GM18520 (cell line): ENCODE data around the gene LRRC75A.
A peak's percentile ranks its signal among the peaks of the same experiment; 100 is the strongest.
"Not testable (repeated sequence)": the region's sequence is repeated elsewhere in the genome, so short reads cannot be mapped to it uniquely, and the experiment has no call there.

Experiments used
- ATAC-seq: cut with Tn5 transposase; IDR thresholded peaks from one replicate; pipeline ENCODE4 v1.9.1; 2021; ENCODE audit not compliant: unreplicated experiment

LRRC75A gene

DNA sequence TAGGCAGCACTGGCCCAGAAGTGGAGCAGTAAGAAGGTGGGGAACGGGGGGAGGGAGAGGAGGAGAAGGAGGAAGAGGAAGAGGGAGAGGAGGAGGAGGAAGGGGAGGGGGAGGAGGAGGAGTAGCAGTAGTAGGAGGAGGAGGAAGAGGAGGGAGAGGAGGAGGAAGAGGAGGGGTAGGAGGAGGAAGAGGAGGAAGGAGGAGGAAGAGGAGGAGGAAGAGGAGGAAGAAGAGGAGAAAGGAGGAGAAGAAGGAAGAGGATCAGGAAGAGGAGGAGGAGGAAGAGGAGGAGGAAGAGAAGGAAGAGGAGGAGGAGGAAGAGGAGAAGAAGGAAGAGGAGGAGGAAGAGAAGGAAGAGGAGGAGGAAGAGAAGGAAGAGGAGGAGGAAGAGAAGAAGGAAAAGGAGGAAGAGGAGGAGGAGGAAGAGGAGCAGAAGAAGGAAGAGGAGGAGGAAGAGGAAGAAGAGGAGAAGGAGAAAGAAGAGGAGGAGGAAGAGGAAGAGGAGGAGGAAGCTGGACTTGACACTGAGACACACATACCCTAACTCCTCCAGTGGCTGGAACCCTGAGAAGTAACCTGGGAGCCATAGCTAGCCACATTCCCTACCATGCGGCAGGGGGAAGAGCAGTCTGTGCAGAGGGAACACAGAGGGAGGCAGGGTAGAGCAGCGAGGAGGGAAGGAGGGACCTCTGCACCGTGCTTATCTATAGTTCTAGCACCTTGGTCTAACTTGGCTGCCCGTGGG is 35.8 kb downstream of the LRRC75A start:
- no peak for ATAC-seq

DNA sequence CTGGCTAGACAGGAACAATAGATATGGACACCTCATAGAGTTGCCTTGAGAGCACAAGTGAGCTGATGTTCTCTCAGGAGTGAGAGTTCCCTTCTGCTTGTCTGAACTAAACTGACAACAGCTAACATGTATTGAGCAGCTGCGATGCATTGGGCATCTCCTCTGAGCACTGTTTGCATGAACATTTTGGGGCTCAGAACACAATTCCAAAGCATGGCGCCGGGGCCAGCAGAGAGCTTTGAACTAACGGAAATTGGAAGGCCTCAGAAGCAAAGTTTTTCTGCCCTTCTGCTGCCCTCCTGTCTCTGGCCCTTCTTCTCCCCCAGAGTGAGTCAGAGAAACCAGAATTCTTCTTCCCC is 38.5 kb downstream of the LRRC75A start:
- no peak for ATAC-seq

DNA sequence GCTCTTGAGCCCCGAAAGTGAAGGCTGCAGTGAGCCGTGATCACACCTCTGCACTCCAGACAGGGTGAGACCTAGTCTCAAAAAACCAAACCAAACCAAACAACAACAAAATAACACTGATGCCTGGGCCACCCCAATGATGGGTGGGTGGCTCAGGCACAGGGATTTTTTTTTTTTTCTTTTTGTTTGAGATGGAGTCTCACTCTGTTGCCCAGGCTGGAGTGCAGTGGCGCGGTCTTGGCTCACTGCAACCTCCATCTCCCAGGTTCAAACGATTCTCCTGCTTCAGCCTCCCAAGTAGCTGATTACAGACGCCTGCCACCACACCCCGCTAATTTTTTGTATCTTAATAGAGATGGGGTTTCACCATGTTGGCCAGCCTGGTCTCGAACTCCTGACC is 39.7 kb downstream of the LRRC75A start:
- ATAC-seq: not testable (repeated sequence)

DNA sequence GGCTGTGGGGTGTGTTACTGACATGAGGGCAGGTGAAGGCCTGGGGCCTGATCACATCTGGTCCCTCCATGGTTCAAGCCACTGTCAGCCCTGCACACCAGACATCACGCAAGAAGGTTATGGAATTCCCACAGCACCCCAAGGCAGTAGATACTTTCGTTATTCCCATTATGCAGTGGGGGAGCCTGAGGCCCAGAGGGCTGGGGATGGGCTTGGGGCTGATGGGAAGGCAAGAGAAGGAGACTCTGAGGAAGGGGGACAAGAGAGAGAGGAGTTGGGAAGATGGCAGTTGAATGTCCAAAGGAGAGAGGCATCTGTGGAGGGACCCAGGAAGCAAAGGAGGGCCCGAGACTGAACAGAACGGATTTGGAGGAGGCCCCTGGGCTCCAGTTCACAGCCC is 42.0 kb downstream of the LRRC75A start:
- ATAC-seq: no peak

DNA sequence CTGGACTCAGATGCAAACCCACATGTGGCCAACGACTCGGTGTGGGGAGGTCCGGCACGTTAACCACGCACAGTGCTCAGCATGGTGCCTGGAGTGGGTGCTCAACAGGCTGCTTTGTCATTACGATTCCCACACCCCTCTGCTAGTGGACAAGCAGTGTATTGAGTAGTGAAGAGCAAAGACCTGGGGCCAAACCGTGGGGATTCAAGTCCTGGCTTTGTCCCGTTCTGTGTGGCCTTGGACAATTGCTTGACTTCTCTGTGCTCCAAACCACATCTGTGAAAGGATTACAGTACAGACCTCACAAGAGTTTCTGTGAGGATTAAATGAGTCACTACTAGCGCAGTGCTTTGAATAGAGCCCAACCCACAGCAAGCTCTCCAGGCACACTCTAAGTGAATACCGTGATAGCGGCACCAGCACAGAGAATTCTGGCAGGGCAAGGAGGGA is 42.8 kb downstream of the LRRC75A start:
- no peak for ATAC-seq

DNA sequence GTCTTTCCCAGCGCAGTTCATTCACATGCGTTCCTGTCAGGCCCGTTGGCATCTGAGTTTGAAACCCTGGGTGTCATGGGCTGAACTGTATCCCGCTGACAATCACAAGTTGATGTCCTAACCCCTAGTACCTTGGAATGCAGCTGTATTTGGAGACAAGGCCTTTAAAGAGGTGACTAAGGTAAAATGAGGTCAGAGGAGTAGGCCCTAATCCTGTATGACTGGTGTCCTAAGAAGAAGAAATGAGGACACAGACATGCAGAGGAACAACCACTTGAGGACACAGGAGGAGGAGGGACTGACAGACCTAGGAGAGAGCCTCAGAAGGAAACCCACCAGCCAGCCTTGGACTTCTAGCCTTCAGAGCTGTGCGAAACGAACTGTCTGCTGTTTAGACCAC is 43.5 kb downstream of the LRRC75A start:
- no peak for ATAC-seq

DNA sequence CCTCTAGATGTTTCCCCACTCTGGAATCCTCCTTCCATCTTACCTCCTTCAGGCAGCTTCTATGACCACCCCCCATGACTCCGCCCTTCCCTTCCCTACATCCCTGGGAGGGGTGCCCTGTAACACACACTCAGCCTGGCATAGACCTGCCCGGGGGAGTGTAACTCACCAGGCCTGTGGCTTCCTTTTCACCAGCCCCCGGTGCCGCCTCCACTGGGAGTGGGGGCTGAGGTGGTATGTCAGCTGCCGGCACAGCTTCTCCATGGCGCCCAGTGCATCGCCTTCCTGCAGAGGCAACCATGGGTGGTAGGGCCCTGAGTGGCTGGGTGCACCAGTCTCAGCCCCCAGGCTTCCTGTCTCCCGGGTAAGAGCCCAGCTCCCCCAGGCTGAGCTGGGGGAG is 44.3 kb downstream of the LRRC75A start:
- no peak for ATAC-seq

DNA sequence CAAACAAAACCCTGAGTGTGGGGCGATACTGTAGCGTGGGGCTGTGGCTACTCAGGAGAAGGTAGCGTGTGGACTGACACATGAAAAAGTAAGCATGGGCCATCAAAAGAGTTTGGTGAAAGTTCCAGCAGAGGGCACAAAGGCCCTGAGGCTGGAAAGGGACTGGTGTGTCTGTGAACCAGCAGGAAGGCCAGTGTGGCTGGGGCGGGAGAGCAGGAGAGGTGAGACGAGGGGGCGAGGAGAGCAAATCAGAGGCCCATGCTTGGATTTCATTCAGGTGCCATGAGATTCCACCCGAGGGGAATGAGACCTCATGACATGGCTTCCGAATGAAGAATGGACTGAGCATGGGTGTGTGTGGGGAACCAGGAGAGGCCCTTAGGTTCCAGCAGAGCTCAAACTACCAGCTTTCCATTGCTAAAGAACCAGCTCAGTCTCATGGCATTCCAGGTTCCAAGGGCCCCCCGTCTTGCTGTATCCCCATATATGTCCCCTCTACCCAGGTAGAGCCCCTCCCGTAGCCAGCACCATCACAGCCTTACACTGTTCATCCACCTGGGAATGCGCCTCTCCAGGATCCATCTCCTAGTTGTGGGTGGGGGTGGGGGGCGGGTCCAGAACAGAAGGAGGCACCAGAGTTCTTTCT is 45.5 kb downstream of the LRRC75A start:
- ATAC-seq: no peak

DNA sequence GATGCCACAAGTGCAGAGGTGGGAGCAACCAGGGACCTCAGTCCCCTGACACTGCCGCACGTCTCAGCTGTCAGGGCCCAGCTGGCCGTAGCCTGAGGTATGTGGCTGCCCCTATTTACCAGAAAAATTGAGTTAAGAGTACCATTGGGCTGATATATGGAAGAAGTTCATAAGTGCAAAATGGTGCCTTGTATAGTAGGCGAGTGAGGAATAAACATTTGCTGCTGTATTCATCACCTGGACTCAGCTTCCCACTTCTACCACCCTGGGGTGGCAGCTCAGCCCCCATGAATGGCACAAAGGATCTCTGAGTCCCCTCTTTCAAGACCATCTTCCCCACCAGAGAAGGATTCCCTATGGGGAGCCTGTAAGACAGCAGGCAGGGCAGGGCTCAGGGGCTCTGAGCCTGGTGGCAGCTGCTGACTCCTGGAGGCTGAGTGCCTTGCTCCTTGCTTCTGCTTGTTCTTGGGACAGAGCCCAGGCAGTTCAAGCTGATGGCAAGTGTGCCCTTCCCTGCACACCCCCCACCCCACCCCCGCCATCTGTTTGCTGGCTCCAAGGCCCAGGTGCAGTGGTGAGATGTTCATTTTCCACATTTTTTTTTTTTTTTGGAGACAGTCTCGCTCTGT is 47.6 kb downstream of the LRRC75A start:
- ATAC-seq: no peak

DNA sequence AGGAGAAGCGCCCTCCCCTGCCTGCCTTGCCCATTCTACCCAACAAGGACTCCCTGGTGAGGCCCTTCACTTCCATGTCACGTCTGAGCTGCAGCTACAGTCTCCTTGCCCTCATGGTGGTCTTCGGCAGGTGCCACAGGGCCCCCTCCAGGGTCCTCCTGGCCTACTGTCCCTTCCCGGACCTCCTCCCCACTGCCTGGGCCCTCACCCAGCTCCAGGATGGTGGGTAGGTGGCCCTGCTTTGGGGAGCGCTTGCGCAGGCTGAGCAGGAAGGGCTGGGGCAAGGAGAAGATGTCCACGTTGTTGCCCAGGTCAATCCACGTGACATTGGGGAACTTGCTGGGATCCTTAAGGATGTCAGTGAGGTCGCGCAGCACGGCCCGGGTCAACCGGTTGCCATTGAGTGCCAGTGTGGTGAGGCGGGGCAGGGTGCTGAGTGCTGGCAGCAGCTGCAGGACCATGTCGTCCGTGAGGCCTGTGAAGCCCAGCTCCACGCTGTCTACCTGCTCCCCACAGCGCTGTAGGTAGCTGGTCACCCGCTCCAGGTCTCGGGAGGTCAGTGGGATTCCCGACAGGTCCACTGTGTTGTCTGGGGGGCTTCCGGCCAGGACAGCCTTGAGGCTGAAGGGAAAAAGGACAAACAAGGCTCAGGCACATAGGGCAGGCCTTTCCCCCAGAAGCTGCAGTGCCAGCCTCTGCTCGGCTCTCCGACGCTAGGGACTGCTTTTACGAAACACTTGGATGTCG is 48.3 kb downstream of the LRRC75A start:
- ATAC-seq: no peak

DNA sequence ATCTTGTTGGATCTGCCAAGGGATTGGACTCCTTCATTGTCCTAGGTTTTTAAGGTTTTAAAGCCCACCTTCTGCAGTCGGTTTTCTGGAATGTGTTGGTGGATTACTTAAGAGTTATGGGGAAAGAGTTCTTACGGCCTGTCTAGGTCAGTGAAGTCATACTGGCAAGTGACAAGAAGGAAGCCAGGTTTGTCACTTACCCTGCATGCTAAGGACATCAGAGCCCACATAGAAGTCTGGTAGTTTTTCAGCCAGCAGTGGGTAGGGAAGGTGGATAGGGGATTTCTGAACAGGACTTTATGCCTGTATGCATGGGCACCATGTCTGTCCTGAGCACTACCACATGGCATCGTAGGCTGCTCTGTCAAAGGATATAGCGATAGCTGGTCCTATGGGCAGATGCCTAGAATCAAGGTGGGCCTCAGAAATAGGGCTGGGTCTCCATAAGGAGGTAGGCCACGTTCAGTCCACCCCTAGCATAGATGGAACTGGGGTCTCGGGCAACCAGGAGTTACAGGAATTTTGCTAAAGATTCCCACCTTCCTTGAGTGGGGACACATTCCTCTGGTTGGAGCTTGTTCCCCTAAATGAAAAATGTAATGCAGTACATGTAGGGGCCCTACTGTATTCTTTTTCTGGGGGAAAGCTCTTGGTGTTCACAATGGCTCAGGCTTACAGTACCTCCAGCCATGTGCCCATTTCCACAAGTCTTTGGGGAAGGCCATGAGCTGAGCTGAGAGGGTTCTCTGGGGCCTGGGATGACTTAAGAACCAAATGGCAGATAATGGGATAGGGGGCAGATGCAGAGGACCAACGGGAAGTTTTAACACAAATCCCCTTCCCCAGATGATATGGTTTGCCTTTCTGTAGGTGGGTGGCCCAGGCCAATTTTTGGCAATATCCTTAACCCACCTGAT is 49.1 kb downstream of the LRRC75A start:
- no peak for ATAC-seq

DNA sequence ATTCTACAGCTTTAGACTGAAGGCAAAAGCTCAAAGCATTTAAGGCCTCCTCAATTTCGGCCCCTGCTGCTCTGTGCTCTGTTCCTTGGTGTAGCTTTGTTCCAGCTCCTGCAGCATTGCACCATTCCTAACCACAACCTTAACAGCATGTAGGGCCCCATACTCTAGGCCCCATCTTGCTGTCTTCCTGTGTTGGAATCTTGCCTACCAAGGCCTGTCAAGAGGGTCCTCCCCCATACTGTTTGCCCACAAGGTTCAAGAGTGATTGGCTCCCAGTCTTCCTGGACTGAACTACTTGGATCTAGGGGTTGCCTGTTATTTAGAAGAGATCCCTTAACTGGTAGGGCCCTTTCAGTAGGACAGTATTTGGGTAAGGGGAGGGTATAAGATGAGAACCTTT is 49.9 kb downstream of the LRRC75A start:
- no peak for ATAC-seq

DNA sequence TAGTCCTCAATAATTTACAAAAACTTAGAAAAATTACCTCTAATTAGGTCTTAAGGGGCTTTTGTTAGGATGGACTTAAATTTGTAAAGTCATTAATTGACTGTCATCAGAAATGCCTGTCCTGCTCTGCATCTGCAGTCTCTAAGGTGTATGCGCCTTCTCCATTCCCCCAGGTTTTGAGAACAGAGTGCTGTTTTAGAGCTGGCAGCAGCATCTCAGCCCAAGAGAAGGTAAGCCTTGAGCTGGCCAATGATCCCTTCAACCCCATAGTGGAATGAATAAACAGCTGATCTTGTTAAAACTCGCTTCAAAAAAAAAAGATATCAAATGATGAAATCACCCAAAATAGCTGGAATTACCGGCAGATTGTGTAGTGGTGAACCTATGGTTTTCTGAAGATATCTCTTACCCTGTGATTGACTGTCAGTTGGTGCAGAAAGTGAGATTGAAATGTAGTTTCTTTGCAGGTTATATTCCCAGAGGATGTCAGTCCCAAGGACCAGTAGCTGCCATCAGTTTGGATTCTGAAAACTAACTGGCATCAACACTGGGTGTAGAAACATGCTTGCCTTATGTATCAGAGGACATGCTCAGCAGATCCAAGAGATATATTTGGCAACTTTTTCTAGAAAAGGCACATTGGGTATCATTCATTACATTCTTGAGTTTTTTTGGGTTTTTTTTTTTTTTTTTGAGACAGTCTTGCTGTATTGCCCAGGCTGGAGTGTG is 50.9 kb downstream of the LRRC75A start:
- ATAC-seq: no peak

DNA sequence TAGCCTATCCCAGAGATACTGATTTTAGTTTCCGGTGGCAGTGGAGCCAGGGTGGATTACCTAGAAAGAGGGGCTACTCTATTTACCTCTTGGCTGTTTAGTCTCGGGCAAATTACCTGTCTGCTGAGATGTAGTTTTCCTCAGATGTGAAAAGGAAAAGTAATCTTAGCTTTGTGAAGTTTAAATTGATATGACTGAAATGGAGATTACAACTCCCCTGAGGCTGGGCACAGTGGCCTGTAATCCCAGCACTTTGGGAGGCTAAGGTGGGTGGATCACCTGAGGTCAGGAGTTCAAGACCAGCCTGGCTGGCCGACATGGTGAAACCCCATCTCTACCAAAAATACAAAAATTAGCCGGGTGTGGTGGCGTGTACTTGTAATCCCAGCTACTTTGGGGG is 51.6 kb downstream of the LRRC75A start:
- ATAC-seq: not testable (repeated sequence)

DNA sequence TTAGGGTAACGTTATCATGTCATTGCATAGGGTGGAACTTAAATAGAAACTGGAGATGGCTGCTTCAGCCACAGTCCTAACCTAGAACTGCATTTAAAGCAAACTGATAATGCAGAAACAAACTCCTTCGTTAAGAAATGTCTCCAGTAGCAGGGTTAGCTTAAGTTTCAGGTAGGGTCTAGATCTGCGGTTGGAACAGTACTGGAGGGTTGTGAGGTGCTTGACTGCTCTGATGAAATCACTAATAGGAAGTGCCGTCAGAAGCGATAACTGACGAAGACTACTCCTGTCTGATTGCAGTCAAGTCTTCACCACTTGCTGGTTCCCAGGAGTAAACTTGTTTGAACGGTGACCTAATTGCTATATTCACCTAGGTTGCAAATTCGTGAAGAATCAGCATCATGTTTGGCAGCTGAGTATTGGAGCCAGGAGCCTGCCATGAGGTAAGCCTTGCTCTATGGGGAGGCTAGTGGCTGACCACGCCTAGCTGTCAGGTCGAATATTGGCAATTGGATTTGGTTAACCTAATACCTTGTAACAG is 52.1 kb downstream of the LRRC75A start:
- ATAC-seq: no peak

DNA sequence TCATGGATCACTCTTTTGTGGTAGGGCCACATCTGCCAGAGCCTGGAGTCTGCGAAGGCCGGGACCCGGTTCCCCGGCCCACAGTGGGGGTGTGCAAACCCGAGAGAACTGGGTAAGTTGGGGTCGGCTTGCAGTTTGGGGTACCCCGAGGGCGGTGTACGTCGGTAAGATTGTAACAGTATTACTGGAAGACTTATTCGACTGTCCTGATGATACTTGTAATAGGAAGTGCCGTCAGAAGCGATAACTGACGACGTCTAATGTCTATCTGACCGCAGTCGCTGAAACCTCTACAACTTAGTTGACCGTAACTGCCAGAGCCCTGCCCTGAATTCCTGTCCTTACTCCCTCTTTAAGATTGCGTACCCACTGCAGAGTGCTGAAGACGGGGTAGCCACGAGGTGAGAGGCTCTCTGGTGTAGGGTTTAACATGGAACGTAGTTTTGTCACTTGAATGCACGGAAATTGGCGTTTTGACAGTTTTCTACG is 52.6 kb downstream of the LRRC75A start:
- no peak for ATAC-seq

DNA sequence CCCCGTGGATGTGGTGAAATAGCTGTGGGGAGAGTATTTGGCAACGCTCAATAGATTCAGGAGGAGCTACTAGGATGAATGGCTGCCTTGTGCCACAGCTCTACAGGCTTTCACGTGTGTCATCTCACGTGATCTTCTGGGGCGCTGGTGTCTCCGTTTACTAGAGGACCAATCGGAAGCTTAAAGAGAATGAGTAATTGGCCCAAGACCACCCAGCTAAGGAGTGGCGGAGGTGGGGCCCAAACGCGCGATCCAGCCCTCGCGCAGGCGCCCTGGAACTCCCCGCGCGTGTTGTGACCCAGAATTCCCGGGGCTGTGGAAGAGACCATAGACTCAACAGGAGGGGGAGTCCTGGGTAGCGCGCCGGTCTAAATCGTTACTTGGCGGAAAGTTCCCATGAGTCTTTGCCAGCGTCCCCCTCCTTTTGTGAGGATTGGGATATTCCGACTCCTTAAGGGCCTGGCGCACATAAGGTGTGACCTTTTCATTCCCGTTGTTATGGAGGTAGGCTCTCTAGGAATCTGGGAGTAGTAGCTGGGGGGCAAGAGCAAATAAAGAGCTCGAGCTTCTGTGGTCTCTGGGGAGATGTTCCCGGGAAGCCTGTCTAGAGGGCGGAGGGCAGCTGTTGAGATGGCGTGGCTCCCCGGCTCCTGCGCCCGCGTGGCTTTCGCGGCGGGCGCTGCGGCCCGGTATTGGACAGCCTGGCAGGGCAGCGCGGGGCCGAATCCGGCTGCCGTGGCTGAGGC is 53.3 kb downstream of the LRRC75A start:
- ATAC-seq: peak; percentile 57

DNA sequence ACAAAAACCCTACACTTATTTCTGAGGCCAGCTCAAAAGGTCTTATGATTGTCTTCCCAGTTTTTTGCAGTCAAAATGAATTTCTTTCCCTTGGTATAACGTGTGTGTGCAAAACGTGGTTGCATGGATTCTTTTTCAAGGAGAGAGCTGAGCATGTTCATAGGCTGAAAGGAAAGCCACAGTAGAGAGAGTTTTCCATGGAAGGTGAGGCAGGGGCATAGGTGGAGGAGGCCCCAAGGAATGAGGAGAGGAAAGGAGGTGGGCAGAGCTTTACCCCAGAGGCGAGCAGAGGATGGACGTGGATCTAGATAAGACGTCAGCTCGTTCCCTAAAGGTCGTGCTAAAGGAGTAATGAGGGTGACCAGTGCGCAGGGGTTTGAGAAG is 53.8 kb downstream of the LRRC75A start:
- no peak for ATAC-seq

DNA sequence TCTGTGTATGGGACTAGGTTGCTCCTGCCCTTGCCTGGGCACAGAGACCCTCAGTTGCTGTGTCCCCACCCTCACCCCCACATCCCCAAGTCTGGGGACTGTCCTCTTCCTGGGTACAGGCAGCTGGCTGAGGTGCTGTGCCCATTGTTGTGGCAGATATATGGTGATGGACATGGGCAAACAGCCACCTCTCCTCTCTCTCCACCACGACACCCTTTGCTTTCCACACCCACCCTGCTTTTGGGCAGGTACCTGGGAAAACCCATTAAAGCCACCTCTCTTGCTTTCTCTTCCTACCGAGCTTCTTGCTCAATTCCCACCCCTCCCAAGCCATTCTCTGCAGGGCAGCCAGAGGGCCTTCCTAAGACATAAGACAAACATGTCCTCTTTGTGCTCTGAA is 54.9 kb downstream of the LRRC75A start:
- ATAC-seq: no peak
